GM19438 (cell line): ENCODE measurements around the gene C7orf33.
A peak's percentile ranks its signal among the peaks of the same experiment; 100 is the strongest.
"Not testable (repeated sequence)": the region's sequence is repeated elsewhere in the genome, so short reads cannot be mapped to it uniquely, and the experiment has no call there.

ENCODE experiments used
- ATAC-seq: cut with Tn5 transposase; IDR thresholded peaks from one replicate; pipeline ENCODE4 v1.9.1; 2021; ENCODE audit warnings: low read depth; ENCODE audit not compliant: unreplicated experiment

C7orf33 gene

GRCh38 chr7:148579366-148579765 is 11.2 kb upstream of the C7orf33 start:
- no peak for ATAC-seq

GRCh38 chr7:148580446-148580845 is 10.1 kb upstream of the C7orf33 start:
- ATAC-seq, result no peak

DNA sequence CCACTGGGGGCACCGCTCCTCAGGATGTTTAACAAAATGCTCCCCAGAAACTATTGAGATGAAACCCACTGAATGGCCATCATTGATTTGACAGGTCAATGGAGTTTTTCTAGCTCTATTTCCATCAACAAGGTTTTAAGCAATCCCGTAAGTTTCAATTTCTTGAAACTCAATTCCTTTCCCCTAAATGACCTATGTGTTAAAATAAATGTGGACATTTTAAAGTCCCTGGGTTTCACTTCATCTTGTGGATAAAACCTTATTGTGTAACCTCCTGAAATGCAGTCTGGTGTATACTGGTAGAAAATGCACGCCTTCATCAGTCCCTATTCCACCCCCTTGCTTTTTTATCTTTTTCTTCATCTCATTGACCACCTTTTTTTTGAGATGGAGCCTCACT is 8.9 kb upstream of the C7orf33 start:
- no peak for ATAC-seq

DNA sequence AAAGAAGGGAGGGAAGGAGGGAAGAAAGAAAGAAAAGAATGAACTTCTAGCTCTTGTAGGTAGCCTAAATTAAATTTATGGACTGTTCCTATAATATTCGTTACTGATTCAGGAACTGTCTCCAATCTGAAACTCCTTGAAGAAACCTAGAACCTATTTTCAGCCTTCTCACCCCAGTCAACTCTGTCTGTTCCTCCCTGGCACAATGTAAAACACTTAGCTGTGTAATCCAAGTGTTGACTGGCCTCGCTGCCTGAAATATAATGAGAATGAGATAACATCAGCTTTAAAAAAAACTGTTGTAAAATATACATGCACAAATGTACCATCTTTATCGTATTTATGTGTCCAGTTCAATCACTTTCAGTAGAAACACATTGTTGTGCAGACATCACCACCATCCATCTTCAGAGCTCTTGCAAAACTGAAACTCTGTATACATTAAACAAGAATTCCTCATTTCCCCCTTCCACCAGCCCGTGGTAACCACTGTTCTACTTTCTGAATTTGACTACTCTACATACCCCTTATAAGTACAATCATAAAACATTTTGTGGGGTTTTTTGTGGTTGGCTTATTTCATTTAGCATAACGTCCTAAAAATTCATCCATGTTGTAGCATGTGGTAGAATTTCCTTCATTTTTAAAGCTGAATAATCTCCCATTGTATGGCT is 6.3 kb upstream of the C7orf33 start:
- ATAC-seq, result peak; percentile 88

DNA sequence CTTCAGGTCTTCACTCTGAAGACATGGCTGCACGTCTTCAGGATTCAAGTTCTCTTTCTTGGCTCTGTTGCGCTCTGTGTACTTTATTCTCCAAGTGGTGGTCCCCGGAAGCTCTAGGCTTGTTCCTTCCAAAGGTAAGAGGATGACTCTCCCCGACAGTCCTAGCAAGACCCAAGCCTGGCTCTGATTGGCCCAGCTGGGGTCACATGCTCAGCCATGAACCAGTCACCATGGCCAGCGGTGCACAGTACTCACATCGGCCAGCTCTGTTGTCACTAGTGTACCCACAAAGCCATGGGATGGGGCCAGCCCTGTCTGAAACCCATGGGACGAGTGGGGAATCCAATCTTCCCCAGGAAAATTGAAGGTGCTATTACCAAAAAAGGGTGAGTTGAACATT is 5.2 kb upstream of the C7orf33 start:
- no peak for ATAC-seq

GRCh38 chr7:148587076-148587475 is 3.5 kb upstream of the C7orf33 start:
- ATAC-seq, result no peak

- ATAC-seq, result no peak
These were observed 2.4 kb upstream of the C7orf33 start for GRCh38 chr7:148588168-148588567.

DNA sequence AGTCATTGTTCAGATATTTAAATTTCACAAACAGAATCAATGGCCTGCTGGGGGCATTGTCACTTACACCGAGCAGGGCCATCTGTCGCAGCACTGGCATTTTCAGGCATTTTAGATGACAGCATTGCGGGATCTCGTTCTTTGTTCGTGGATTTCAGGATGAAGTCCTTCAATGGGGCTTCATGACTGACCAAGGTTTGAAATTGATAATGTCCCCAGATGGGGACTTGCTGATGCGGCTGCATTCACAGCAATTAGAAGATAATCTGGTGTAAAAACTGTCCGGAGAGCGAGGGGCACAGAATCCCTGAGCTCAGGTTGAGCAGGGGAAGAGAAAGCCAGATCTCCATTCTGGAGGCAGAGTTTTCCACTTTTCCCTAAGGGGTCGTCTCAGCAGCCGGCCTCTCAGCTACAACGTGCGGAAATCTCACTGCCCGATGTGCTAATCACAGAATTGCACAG is 1.9 kb upstream of the C7orf33 start:
- no peak for ATAC-seq

- ATAC-seq, result no peak
These were observed 926 bp upstream of the C7orf33 start for GRCh38 chr7:148589640-148590039.

DNA sequence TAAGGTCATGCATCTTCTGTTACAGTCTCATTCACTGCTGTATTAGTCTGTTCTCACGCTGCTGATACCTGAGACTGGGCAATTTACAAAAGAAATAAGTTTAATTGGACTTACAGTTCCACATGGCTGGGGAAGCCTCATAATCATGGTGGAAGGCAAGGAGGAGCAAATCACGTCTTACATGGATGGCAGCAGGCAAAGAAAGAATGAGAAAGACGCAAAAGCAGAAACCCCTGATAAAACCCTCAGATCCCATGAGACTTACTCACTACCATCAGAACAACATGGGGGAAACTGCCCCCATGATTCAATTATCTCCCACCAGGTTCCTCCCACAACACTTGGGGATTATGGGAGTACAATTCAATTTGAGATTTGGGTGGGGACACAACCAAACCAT is 5.8 kb downstream of the C7orf33 start:
- ATAC-seq, result not testable (repeated sequence)

DNA sequence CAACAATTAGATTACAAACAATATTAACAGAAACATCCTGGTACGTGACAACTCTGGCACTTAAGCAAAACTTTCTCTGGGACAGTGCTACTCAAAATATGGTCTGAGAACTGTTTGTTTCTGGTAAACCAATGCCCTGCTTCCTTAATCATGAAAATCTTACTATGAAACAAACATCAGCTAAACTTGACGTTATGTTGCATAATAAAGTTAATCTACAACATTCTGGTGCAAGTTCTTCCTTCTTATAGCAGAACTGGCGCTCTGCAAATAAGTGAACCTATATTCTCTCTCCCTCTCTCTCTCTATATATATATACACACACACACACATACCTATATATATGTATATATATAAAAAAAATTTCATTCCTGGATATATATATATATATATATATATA is 7.8 kb downstream of the C7orf33 start:
- ATAC-seq, result no peak

GRCh38 chr7:148605350-148605749 is 14.8 kb downstream of the C7orf33 start:
- no peak for ATAC-seq

GRCh38 chr7:148607151-148607661 is 16.6 kb downstream of the C7orf33 start:
- no peak for ATAC-seq

DNA sequence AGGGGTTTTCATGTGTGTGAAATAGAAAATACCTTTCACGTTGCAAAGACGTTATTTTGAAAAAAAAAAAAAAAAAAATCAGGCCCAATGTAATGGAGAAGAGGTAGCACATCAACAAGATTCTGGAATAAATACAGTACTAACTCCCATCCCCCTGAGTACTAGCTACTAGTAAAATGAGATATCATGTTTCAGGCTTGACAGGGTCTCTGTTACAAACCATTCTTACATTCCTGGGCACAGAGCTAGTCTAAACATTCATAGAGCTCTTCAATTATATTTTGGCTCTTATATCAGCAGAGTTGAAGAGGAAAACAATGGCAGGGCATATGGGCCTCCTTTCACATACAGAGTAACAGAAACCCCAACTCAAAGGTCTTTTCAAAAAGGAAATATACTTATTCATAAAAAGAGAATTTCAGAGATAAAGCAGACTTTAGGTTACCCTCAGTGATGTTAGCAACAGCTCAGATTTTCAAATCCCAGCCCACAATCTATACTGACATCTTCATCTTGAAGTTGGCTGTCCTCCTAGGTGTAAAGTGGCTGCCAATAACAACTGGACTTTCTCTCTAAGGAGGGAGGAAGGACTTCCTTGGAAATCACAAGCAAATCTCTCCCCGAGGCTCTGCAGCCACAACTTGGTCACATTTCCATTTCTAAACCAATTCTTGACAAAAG is 18.6 kb downstream of the C7orf33 start:
- no peak for ATAC-seq

DNA sequence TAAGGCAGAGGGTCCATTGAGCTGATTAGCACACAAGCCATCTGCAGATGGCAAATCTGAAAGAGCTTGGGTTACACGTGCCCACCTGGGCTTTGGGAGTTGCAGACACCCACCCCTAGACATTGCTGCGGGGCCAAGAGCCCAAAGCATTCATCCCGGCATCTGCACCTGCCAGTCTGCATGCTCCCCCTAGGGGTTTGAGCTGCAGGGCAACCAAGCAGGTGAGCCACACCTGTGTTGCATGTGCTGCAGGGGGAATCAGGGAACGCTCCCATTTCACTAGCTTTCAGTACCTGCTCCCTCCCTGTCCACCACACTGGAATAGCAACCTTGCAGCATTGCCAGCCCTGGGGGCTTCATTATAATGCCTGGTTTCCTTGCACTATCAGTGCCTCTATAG is 21.1 kb downstream of the C7orf33 start:
- ATAC-seq, result no peak

- no peak for ATAC-seq
These were observed 24.6 kb downstream of the C7orf33 start for GRCh38 chr7:148615085-148615730.

DNA sequence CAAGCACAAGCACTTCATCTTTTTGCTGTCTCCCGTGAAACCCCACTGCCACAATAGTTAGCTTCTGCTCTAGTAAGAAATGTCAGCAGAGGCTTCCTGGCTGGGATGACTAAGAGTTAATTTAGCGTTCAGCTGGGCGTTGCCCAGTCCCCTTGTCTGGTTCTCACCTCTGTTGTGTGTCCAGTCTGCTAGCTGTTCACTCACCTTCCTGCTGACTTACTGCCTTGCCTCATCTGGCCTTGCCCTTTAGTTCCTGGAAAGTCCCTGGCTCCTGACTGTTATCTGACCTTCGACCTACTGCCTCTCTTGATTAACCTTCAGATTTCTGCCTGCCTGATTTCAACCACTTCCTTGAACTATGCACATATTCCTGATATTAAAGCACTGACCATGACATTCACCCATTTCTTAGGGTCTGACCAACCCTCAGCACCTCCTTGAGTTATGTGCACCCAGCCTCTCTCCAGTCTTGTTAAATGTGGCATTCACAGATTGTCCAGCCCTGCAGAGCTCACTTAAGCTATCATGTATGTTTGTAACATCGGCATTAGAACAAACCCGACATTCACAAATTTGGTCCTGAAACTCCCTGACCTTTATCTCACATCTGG is 30.3 kb downstream of the C7orf33 start:
- ATAC-seq, result no peak

DNA sequence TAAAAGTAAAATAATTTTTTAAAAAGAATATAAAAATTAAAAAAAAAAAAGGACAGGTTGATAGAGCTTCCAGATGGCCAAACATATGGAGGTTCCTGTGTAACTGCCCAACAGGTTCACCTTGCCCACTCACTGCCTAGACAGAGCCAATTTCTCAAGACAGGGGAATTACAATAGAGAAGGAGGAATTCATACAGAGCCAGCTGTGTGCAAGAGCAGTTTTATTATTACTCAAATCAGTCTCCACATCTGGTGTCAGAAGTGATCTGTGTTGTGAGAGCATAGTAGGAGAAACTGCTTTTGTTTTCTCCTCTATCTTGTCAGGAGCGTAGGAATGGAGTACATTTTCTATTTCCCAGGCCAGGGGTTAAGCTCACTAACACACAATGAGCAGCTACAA is 31.0 kb downstream of the C7orf33 start:
- ATAC-seq, result no peak

- no peak for ATAC-seq
These were observed 32.5 kb downstream of the C7orf33 start for GRCh38 chr7:148622887-148623585.

DNA sequence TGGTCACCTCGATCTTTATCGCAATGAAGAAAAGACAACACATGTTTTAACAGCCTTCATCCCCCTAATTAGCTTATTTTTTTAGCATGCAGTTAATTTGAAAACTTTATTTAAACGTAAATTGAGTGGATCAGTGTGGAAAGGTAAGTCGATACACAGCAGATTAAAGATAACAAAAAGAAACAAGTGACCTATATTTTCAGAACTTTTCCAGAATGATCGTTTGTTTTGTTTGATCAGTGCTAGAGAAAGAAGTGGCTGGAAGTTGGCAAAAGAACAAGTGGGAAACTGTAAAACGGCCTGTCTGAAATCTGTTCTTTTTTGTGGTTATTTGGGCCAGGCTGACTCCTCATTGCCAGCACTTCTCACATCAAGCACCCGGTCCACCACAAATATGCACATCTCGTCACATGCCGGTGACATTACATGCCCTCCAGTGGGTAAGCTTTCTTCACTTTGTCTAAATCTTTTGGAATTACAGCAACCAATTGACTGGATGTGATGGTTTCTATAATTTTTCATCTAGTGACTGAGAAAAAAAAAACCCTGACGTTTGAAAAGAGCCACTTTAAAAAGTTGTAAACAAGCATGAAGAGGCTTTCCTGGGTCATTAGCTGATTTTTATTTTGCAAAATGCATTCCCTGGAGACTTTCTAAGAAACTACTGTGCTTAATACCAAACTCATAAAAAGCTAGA is 33.2 kb downstream of the C7orf33 start:
- no peak for ATAC-seq
